HepG2 (cell line): Measurements from ENCODE around the gene SF1. TPM values are rescaled to one million over a fixed set of nuclear protein-coding genes. Genes with fewer than 3 reads are reported as not detected.

Source experiments
- ATAC-seq: fragments of 200-7000 bp; cut with Tn5 transposase; 3 replicates; pipeline ENCODE4 v1.9.1; 2020; ENCODE audit warnings: mild to moderate bottlenecking, moderate library complexity
- BruUV-seq: library from RNA; stranded (reverse); fragments of 400-500 nt; replicated peaks from 2 replicates; lab custom pipeline; 2021; lab: Mats Ljungman, UMichigan
- CTCF ChIA-PET: fragments of 300-600 bp; formaldehyde crosslinking; extraction: SDS; loops from one replicate; lab custom pipeline; 2021; ENCODE audit warnings: low total read pairs, inconsistent platforms, low intra/inter-chr PET ratio; lab: Yijun Ruan, JAX
- POLR2A ChIA-PET: fragments of 350-600 bp; sonication (Branson Sonifier 250); formaldehyde crosslinking; loops from one replicate; lab custom pipeline; 2020; ENCODE audit warnings: antibody characterized with exemption, inconsistent platforms; lab: Yijun Ruan, JAX
- DNase-seq: peaks from one replicate; pipeline ENCODE4 v3.0.0-alpha.2; 2015; ENCODE audit warnings: low spot score
- FAIRE-seq: peaks from 3 replicates; lab custom pipeline; 2011; peaks lifted over from hg19 to GRCh38; lab: Jason Lieb, UNC
- H2AFZ ChIP-seq: one replicate; pipeline ENCODE4 v1.6.1; 2011; ENCODE audit warnings: low read length, inconsistent platforms
- H3K27ac ChIP-seq: fragments of 300-600 bp; 3 replicates; pipeline ENCODE4 v1.8.0; 2011; ENCODE audit warnings: mixed run types, mild to moderate bottlenecking, mixed read lengths, low read length, inconsistent platforms; ENCODE audit not compliant: insufficient read depth; ENCODE audit errors: extremely low read length
- H3K27me3 ChIP-seq, 2 experiments: fragments of 200-600 bp in 1 of 2; 2 replicates in 1 of 2; 3 replicates in 1 of 2; pipeline versions ENCODE4 v1.6.0 to v1.8.0; 2011; ENCODE audit warnings: low read length in 2 of 2, mild to moderate bottlenecking in 2 of 2, moderate library complexity in 2 of 2, inconsistent platforms in 1 of 2; ENCODE audit not compliant: insufficient read depth in 2 of 2, control insufficient read depth in 1 of 2
- H3K36me3 ChIP-seq, 2 experiments: fragments of 200-600 bp in 1 of 2; replicated peaks in 1 of 2; 2 replicates in 1 of 2; 3 replicates in 1 of 2; pipeline versions ENCODE4 v1.5.1 to v1.8.0; 2011; ENCODE audit warnings: low read length in 2 of 2, inconsistent platforms in 1 of 2; ENCODE audit not compliant: insufficient read depth in 2 of 2, control insufficient read depth in 1 of 2
- H3K4me1 ChIP-seq: 2 replicates; pipeline ENCODE4 v1.5.1; 2012; ENCODE audit warnings: low read length, inconsistent platforms; ENCODE audit not compliant: insufficient read depth
- H3K4me2 ChIP-seq: 2 replicates; pipeline ENCODE4 v1.6.0; 2011; ENCODE audit warnings: low read depth, low read length, inconsistent platforms
- H3K4me3 ChIP-seq, 3 experiments: fragments of 200-600 bp in 1 of 3; sonication (generic), shearing (Covaris generic) in 1 of 3; replicated peaks in 1 of 3; 2 replicates each; pipeline ENCODE4 v1.5.1; 2011 to 2016; ENCODE audit warnings: low read length in 3 of 3, inconsistent platforms in 2 of 3, low read depth in 2 of 3, mild to moderate bottlenecking in 2 of 3, control low read depth in 1 of 3, mixed read lengths in 1 of 3; ENCODE audit not compliant: insufficient read depth in 1 of 3
- H3K79me2 ChIP-seq: one replicate; pipeline ENCODE4 v1.6.1; 2011; ENCODE audit warnings: low read length, inconsistent platforms; ENCODE audit not compliant: insufficient read depth
- H3K9ac ChIP-seq: 2 replicates; pipeline ENCODE4 v1.6.0; 2011; ENCODE audit warnings: mild to moderate bottlenecking, low read depth, low read length, inconsistent platforms; ENCODE audit not compliant: insufficient read depth
- H3K9me3 ChIP-seq: 2 replicates; pipeline ENCODE4 v1.5.1; 2012; ENCODE audit warnings: mild to moderate bottlenecking, low read length
- H4K20me1 ChIP-seq: 2 replicates; pipeline ENCODE4 v1.6.0; 2011; ENCODE audit warnings: inconsistent platforms, mild to moderate bottlenecking, low read length, moderate library complexity; ENCODE audit not compliant: insufficient read depth
- ASH2L ChIP-seq: fragments of 300-600, 200-600 bp; sonication (generic); IDR thresholded peaks from 2 replicates; pipeline ENCODE4 v1.7.0; 2017; ENCODE audit warnings: low read depth, mild to moderate bottlenecking, moderate library complexity, mixed read lengths, low read length; ENCODE audit not compliant: insufficient read length
- KLF11 ChIP-seq: IDR thresholded peaks from 2 replicates; pipeline ENCODE4 v1.6.1; 2016; ENCODE audit warnings: missing compliant biosample characterization
- MZF1 ChIP-seq: sonication (generic); formaldehyde crosslinking; IDR thresholded peaks from 2 replicates; pipeline ENCODE4 v1.8.1; 2023; ENCODE audit warnings: mild to moderate bottlenecking, missing genetic modification reagents, borderline replicate concordance
- NFKBIZ ChIP-seq: IDR thresholded peaks from 2 replicates; pipeline ENCODE4 v1.6.1; 2018; ENCODE audit warnings: missing genetic modification reagents, missing compliant biosample characterization
- TMF1 ChIP-seq: sonication (generic); formaldehyde crosslinking; IDR thresholded peaks from 2 replicates; pipeline ENCODE4 v1.8.1; 2022; ENCODE audit warnings: low read depth, missing genetic modification reagents
- ZBTB7A ChIP-seq: sonication (generic); formaldehyde crosslinking; IDR thresholded peaks from 2 replicates; pipeline ENCODE4 v1.8.0; 2022; ENCODE audit warnings: mild to moderate bottlenecking, missing genetic modification reagents
- ZNF589 ChIP-seq: sonication (generic); formaldehyde crosslinking; conservative IDR thresholded peaks from 2 replicates; pipeline ENCODE4 v1.8.0; 2022; ENCODE audit warnings: mild to moderate bottlenecking, moderate library complexity, missing genetic modification reagents
- WGBS: methylation state at CpG from one replicate; pipeline ENCODE4 v1.1.6; 2017; ENCODE audit warnings: low lambda C conversion rate; 5-methylcytosine and 5-hydroxymethylcytosine counted together
- in situ Hi-C: cut with HindIII; loops from 2 replicates; pipeline ENCODE4 v1.10.0; 2017; ENCODE audit warnings: low pct_unique_long_range_greater_than_20kb; ENCODE audit not compliant: extremely low pct_ligation_motif_present
- intact Hi-C: fragments of 100-400 bp; cut with micrococcal nuclease; formaldehyde crosslinking; loops from one replicate; pipeline ENCODE4 v1.10.0; 2022; ENCODE audit not compliant: unreplicated experiment
- polyA plus RNA-seq, 8 experiments: library from polyadenylated mRNA; depleted of rRNA in 3 of 8; stranded (reverse) in 7 of 8; unstranded in 1 of 8; fragments of >200 nt; fragmentation: Illumina TruSeq in 4 of 8; extraction: Trizol in 4 of 8; gene quantifications; 2 replicates each; pipeline versions ENCODE4 v1.2.1 to v1.2.3, GENCODE V29; 2011 to 2016; ENCODE audit warnings: low read depth in 4 of 8, missing spikeins in 1 of 8, mixed read lengths in 1 of 8; ENCODE audit not compliant: insufficient read depth in 1 of 8
- total RNA-seq, 5 experiments: library from RNA; depleted of rRNA; stranded (reverse); fragments of >200 nt; fragmentation: Illumina TruSeq; extraction: Trizol; gene quantifications; 2 replicates each; pipeline ENCODE4 v1.2.3, GENCODE V29; 2016; ENCODE audit warnings: low read depth in 1 of 5
- TF ChIP-seq, protein P1 (sequence below): IDR thresholded peaks from 2 replicates; pipeline ENCODE4 v1.6.1; 2016
- TF ChIP-seq, protein P2 (sequence below): IDR thresholded peaks from 2 replicates; pipeline ENCODE4 v1.6.1; 2016; ENCODE audit warnings: missing compliant biosample characterization, missing genetic modification reagents, borderline replicate concordance
- TF ChIP-seq, protein P3 (sequence below): sonication (generic); formaldehyde crosslinking; IDR thresholded peaks from 2 replicates; pipeline ENCODE4 v1.5.0; 2020; ENCODE audit warnings: mild to moderate bottlenecking, low read depth, missing genetic modification reagents, borderline replicate concordance
- TF ChIP-seq, protein P4 (sequence below): sonication (generic); formaldehyde crosslinking; IDR thresholded peaks from 2 replicates; pipeline ENCODE4 v1.5.1; 2020; ENCODE audit warnings: missing genetic modification reagents, mild to moderate bottlenecking, borderline replicate concordance
- TF ChIP-seq, protein P5 (sequence below): sonication (generic); formaldehyde crosslinking; IDR thresholded peaks from 2 replicates; pipeline ENCODE4 v1.5.1; 2020; ENCODE audit warnings: missing genetic modification reagents, mild to moderate bottlenecking, borderline replicate concordance
- TF ChIP-seq, protein P6 (sequence below): sonication (generic); formaldehyde crosslinking; IDR thresholded peaks from 2 replicates; pipeline ENCODE4 v1.8.1; 2022; ENCODE audit warnings: low read depth, mild to moderate bottlenecking, missing genetic modification reagents

SF1 gene
- total and polyA plus RNA-seq, 2 of the 13 experiments (the other 11 are each of a cell fraction or from before 2014, with no cell fraction given), result 55.5 to 70.4 TPM

DNA sequence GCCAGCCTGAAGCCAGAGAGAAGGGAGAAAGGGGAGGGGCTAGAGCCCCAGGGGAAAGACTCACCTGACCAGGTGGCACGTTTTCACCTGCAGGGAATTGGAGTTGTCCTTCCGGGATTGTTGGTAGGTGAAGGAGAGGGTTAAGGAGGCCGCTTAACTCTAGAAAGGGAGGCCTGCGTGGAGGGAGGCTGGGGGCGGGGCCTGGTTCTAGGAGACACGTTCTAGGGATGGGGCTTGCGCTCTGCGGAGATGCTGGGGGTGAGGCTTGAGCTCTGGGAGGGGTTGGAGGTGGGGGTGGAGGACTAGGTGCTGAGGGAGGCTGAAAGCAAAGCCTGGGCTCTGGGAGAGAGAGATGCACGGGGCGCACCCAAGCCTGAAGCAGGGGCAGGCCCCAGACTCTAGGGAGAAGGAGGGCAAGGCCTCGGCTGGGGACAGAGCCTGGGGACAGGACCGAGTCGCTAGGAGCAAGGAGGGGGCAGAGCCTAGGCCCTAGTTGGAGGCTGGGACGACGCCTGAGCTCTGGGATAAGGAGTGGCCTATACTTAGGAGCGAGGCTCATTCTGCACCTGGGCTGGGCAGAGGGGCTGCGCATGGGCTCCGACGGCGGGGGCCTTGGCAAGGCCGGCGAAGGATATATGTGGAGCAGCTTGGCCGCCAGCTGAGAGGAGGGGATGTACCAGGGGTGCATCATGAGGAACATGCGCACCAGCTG, 36.8 kb downstream of the SF1 start (continued):
- TF ChIP-seq ZBTB7A (CRISPR knock-in tag), result no peak
- no peak for TF ChIP-seq ZNF589 (CRISPR knock-in tag)
- TF ChIP-seq, protein P1, sequence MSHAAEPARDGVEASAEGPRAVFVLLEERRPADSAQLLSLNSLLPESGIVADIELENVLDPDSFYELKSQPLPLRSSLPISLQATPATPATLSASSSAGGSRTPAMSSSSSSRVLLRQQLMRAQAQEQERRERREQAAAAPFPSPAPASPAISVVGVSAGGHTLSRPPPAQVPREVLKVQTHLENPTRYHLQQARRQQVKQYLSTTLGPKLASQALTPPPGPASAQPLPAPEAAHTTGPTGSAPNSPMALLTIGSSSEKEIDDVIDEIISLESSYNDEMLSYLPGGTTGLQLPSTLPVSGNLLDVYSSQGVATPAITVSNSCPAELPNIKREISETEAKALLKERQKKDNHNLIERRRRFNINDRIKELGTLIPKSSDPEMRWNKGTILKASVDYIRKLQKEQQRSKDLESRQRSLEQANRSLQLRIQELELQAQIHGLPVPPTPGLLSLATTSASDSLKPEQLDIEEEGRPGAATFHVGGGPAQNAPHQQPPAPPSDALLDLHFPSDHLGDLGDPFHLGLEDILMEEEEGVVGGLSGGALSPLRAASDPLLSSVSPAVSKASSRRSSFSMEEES (CRISPR knock-in tag), result no peak
- TF ChIP-seq, protein P2, sequence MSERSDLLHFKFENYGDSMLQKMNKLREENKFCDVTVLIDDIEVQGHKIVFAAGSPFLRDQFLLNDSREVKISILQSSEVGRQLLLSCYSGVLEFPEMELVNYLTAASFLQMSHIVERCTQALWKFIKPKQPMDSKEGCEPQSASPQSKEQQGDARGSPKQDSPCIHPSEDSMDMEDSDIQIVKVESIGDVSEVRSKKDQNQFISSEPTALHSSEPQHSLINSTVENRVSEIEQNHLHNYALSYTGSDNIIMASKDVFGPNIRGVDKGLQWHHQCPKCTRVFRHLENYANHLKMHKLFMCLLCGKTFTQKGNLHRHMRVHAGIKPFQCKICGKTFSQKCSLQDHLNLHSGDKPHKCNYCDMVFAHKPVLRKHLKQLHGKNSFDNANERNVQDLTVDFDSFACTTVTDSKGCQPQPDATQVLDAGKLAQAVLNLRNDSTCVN, result no peak

DNA sequence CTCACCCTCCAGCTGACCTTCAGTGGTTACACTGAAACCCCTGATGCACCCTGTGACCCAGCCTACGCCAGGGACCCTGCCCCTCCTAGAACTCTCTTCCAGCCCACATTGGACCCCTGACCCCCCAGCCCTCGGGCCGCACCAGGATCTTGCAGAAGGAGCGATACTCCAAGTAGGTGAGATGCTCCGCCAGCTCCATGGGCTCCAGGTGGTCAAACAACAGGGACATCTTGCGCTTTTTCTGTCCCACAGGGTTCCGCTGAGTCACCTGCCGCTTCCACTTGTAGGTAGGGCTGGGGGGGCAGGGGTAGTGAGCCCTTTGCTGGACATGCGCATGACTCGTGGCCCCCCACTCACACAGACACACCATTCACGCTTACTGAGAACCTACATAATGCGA, 38.5 kb downstream of the SF1 start:
- DNase-seq, result no peak
- in situ Hi-C loops, result loop anchor here (5.0 kb wide), 1 partner anchor 63 kb away; no protein-coding TSS in a partner anchor
- TF ChIP-seq NFKBIZ (CRISPR knock-in tag) (no peak), ASH2L (no peak), MZF1 (CRISPR knock-in tag) (no peak), ZNF589 (CRISPR knock-in tag) (no peak), KLF11 (no peak), TMF1 (CRISPR knock-in tag) (no peak)
- TF ChIP-seq, protein P3, sequence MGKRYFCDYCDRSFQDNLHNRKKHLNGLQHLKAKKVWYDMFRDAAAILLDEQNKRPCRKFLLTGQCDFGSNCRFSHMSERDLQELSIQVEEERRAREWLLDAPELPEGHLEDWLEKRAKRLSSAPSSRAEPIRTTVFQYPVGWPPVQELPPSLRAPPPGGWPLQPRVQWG, result no peak
- TF ChIP-seq, protein P4, sequence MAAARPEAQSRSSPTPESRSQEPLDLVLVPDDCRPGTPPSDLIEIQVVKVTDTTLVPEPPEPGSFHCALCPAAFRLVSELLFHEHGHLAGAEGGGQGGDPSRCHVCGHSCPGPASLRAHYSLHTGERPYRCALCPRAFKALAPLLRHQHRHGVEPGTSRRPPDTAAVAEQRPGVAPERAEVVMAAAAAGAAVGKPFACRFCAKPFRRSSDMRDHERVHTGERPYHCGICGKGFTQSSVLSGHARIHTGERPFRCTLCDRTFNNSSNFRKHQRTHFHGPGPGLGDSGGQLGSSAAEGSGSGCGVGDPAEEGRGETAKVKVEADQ (CRISPR knock-in tag), result no peak
- TF ChIP-seq, protein P5, sequence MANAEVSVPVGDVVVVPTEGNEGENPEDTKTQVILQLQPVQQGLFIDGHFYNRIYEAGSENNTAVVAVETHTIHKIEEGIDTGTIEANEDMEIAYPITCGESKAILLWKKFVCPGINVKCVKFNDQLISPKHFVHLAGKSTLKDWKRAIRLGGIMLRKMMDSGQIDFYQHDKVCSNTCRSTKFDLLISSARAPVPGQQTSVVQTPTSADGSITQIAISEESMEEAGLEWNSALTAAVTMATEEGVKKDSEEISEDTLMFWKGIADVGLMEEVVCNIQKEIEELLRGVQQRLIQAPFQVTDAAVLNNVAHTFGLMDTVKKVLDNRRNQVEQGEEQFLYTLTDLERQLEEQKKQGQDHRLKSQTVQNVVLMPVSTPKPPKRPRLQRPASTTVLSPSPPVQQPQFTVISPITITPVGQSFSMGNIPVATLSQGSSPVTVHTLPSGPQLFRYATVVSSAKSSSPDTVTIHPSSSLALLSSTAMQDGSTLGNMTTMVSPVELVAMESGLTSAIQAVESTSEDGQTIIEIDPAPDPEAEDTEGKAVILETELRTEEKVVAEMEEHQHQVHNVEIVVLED, result no peak
- TF ChIP-seq, protein P6, sequence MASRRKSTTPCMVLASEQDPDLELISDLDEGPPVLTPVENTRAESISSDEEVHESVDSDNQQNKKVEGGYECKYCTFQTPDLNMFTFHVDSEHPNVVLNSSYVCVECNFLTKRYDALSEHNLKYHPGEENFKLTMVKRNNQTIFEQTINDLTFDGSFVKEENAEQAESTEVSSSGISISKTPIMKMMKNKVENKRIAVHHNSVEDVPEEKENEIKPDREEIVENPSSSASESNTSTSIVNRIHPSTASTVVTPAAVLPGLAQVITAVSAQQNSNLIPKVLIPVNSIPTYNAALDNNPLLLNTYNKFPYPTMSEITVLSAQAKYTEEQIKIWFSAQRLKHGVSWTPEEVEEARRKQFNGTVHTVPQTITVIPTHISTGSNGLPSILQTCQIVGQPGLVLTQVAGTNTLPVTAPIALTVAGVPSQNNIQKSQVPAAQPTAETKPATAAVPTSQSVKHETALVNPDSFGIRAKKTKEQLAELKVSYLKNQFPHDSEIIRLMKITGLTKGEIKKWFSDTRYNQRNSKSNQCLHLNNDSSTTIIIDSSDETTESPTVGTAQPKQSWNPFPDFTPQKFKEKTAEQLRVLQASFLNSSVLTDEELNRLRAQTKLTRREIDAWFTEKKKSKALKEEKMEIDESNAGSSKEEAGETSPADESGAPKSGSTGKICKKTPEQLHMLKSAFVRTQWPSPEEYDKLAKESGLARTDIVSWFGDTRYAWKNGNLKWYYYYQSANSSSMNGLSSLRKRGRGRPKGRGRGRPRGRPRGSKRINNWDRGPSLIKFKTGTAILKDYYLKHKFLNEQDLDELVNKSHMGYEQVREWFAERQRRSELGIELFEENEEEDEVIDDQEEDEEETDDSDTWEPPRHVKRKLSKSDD (CRISPR knock-in tag), result no peak

More for the DNA sequence above, 38.5 kb downstream of the SF1 start:
- Histone ChIP-seq H3K9ac (no peak overlapping the region), H3K36me3 (no peaks in the 10 kb centered on the region), H4K20me1 (0 out of 2 replicates have a peak, but pooled peaks cover 3% of the 10 kb centered on the region), H3K4me3 (no peak overlapping the region), H3K79me2 (no peaks in the 10 kb centered on the region), H3K4me2 (no peak overlapping the region), H3K27ac (no peak overlapping the region), H3K4me1 (peaks cover 37% of the 10 kb centered on the region), H3K27me3 (peaks cover 13 to 69% of the 10 kb centered on the region in 2 experiments), H2AFZ (no peak overlapping the region), H3K9me3 (no peaks in the 10 kb centered on the region)
- CTCF ChIA-PET, result no interaction called here
- no peak for FAIRE-seq
- no TSS peak for BruUV-seq
- no peak for ATAC-seq
- intact Hi-C loops, result no loop called here
- POLR2A ChIA-PET, result no interaction called here
- WGBS, result 49% methylated on average over 8 of the region's 12 CpGs
